Heart left ventricle (tissue), 16 donors: ENCODE results near the gene BTN2A1. TPM values are rescaled to one million over a fixed set of nuclear protein-coding genes. Genes with fewer than 3 reads are reported as not detected.

ENCODE experiments used
- ATAC-seq, 4 donors: fragments of 200-7000 bp; cut with Tn5 transposase; one replicate each; pipeline ENCODE4 v1.9.1; 2020 to 2022; ENCODE audit warnings: moderate library complexity in 4 of 4, mild to moderate bottlenecking in 3 of 4, moderate number of reproducible peaks in 1 of 4
- DNase-seq, 5 donors: peaks; one replicate each; pipeline ENCODE4 v3.0.0-alpha.2; 2020
- H3K27ac ChIP-seq, 12 donors: fragments of 200-600 bp; sonication (generic) in 4 of 12; one replicate each; pipeline versions ENCODE4 v1.5.0 to v1.8.0; 2016 to 2022; ENCODE audit warnings: mild to moderate bottlenecking in 2 of 12
- H3K27me3 ChIP-seq, 9 donors: fragments of 200-600 bp; sonication (generic) in 2 of 9; one replicate each; pipeline versions ENCODE4 v1.5.1 to v1.8.0; 2016 to 2022; ENCODE audit warnings: mild to moderate bottlenecking in 3 of 9
- H3K36me3 ChIP-seq, 9 donors: fragments of 200-600 bp; sonication (generic) in 2 of 9; one replicate each; pipeline versions ENCODE4 v1.5.0 to v1.8.0; 2018 to 2022; ENCODE audit warnings: mild to moderate bottlenecking in 2 of 9
- H3K4me1 ChIP-seq, 12 donors: fragments of 200-600 bp; sonication (generic) in 4 of 12; one replicate each; pipeline versions ENCODE4 v1.5.0 to v1.8.0; 2016 to 2022; ENCODE audit warnings: mild to moderate bottlenecking in 3 of 12
- H3K4me3 ChIP-seq, 12 donors: fragments of 200-600 bp; sonication (generic) in 4 of 12; one replicate each; pipeline versions ENCODE4 v1.5.0 to v1.8.0; 2017 to 2022; ENCODE audit warnings: mild to moderate bottlenecking in 9 of 12, moderate library complexity in 4 of 12
- H3K9me3 ChIP-seq, 12 donors: fragments of 200-600 bp; sonication (generic) in 4 of 12; one replicate each; pipeline versions ENCODE4 v1.5.0 to v1.8.0; 2016 to 2022; ENCODE audit warnings: mild to moderate bottlenecking in 1 of 12
- CTCF ChIP-seq, 12 donors: fragments of 200-600 bp; sonication (generic) in 4 of 12; IDR thresholded peaks; one replicate each; pipeline versions ENCODE4 v1.5.0 to v1.8.0; 2018 to 2022; ENCODE audit warnings: antibody characterized with exemption in 12 of 12, mild to moderate bottlenecking in 5 of 12
- POLR2A ChIP-seq, 2 donors: fragments of 450-650 bp; IDR thresholded peaks; one replicate each; pipeline ENCODE4 v1.6.1; 2017; ENCODE audit warnings: antibody characterized with exemption in 2 of 2, mild to moderate bottlenecking in 2 of 2, moderate library complexity in 2 of 2
- WGBS, 4 donors: extraction: QIAGEN DNeasy Blood & Tissue Kit in 2 of 4; methylation state at CpG; one replicate each; pipeline versions ENCODE4 v1.1.5 to v1.1.7; 2013 to 2018; 5-methylcytosine and 5-hydroxymethylcytosine counted together
- intact Hi-C, 10 donors: fragments of 100-400 bp; cut with DNase I; formaldehyde crosslinking; loops; one replicate each; pipeline versions ENCODE4 v1.11.1 to v1.14.2; 2022
- polyA plus RNA-seq, 2 donors: library from polyadenylated mRNA; stranded (reverse); fragments of 200-250 nt; gene quantifications; one replicate each; pipeline ENCODE4 v1.2.3, GENCODE V29; 2013
- total RNA-seq, 9 donors: library from RNA; depleted of rRNA in 2 of 9; stranded (reverse); fragments of >200 nt in 2 of 9; fragmentation: NEBNext Ultra II Directional in 3 of 9; extraction: Animal tissue kit (Norgen Biotek cat#: 25700) in 3 of 9; gene quantifications; one replicate each; pipeline versions ENCODE4 v1.1.0 to v1.2.4, GENCODE V29; 2016 to 2023
- donor health status: ischemic (EF 13 %, LVEDD 7.1; RV severe dilation, severe dysfunction).
- donor health status: healthy with polysubstance abuse.
- donor health status: DM: no; HTN: yes; CAD: no.
- donor health status: DM: no; HTN: no; CAD: no.
- donor health status: ischemic (EF 25% LVEDD 6.9; RV normal size, moderate dysfunction).
- donor health status: ischemic (EF 25% LVEDD 5.7; RV mildly dilated, moderate dysfunction).
- donor health status: healthy.
- donor health status: DM: yes; HTN: yes; CAD: no.
- donor health status: ischemic (EF 35%, LVEDD 5.7; RV mildly dilated, moderate dysfunction).
- donor health status: nonischemic (EF 11% LVEDD 7.7; RV severe dilation, severe dysfunction).
- donor health status: DM: yes; HTN: yes; CAD: no.
- donor health status: PGD.
- donor health status: ischemic (EF 29% LVEDD 5.4; RV normal size, mild dysfunction).
- donor health status: nonischemic (EF 23%, LVEDD 6.1; RV moderate dilation, normal function).

Gene BTN2A1
- total and polyA plus RNA-seq, 11 donors: 6.6 to 26.7 (median 14.8) TPM

GRCh38 chr6:26464014-26464413, 6.3 kb downstream of the BTN2A1 start:
- H3K36me3 ChIP-seq: peaks cover 0 to 99% (median 94%) of the 10 kb centered on the region in 9 donors
- ATAC-seq: no peak
- WGBS, 4 donors: 83 to 91% (median 85%) methylated on average over 4 of the region's 4 CpGs
- TF ChIP-seq CTCF (IDR thresholded peaks at IDR 0.05): no peak
- no peak for TF ChIP-seq POLR2A (IDR thresholded peaks at IDR 0.05)
- DNase-seq: no peak
- no peak overlapping the region for H3K27ac ChIP-seq
- H3K27me3 ChIP-seq: no peaks in the 10 kb centered on the region
- H3K4me1 ChIP-seq: peaks cover 0 to 44% (median 27%) of the 10 kb centered on the region in 12 donors
- intact Hi-C loops: loop anchor here in 1 of 10 donors (5.0 kb wide), 1 partner anchor 62 kb away; the partner anchor contains the start of gene BTN3A1
- H3K4me3 ChIP-seq: no peak overlapping the region
- no peaks in the 10 kb centered on the region for H3K9me3 ChIP-seq

- Histone ChIP-seq H3K27me3 (no peaks in the 10 kb centered on the region), H3K4me1 (peaks cover 0 to 39% (median 22%) of the 10 kb centered on the region in 12 donors), H3K36me3 (peaks cover 0 to 100% (median 96%) of the 10 kb centered on the region in 9 donors), H3K9me3 (no peaks in the 10 kb centered on the region), H3K27ac (no peak overlapping the region), H3K4me3 (no peak overlapping the region)
- no peak for TF ChIP-seq POLR2A (IDR thresholded peaks at IDR 0.05)
- no peak for TF ChIP-seq CTCF (IDR thresholded peaks at IDR 0.05)
- intact Hi-C loops: loop anchor here in 1 of 10 donors (5.0 kb wide), 1 partner anchor 62 kb away; the partner anchor contains the start of gene BTN3A1
- 95 to 98% (median 97%) methylated on average over 7 of the region's 7 CpGs for WGBS, 4 donors
- ATAC-seq (no peak), DNase-seq (no peak)
Measured at GRCh38 chr6:26464416-26465131, 6.8 kb downstream of the BTN2A1 start.

GRCh38 chr6:26465776-26466175, 8.0 kb downstream of the BTN2A1 start:
- ATAC-seq: no peak
- 92 to 98% (median 94%) methylated on average over 3 of the region's 3 CpGs for WGBS, 4 donors
- intact Hi-C loops: no loop called here
- H3K9me3 ChIP-seq: no peaks in the 10 kb centered on the region
- peaks cover 0 to 92% (median 89%) of the 10 kb centered on the region in 9 donors for H3K36me3 ChIP-seq
- H3K27ac ChIP-seq: no peak overlapping the region
- no peak for TF ChIP-seq CTCF (IDR thresholded peaks at IDR 0.05)
- TF ChIP-seq POLR2A (IDR thresholded peaks at IDR 0.05): no peak
- peaks cover 0 to 27% (median 10%) of the 10 kb centered on the region in 12 donors for H3K4me1 ChIP-seq
- H3K27me3 ChIP-seq: no peaks in the 10 kb centered on the region
- no peak overlapping the region for H3K4me3 ChIP-seq
- no peak for DNase-seq

- intact Hi-C loops: no loop called here
- Histone ChIP-seq H3K4me3 (no peak overlapping the region), H3K27ac (no peak overlapping the region), H3K27me3 (no peaks in the 10 kb centered on the region), H3K36me3 (peaks cover 0 to 63% (median 58%) of the 10 kb centered on the region in 9 donors), H3K9me3 (peaks cover 0 to 11% (median 0%) of the 10 kb centered on the region in 12 donors), H3K4me1 (peaks cover 0 to 12% (median 0%) of the 10 kb centered on the region in 12 donors)
- 91 to 96% (median 94%) methylated on average over 2 of the region's 2 CpGs for WGBS, 4 donors
- TF ChIP-seq POLR2A (IDR thresholded peaks at IDR 0.05) (no peak), CTCF (IDR thresholded peaks at IDR 0.05) (no peak)
- DNase-seq (no peak), ATAC-seq (no peak)
Measured at GRCh38 chr6:26468829-26469228, 11.1 kb downstream of the BTN2A1 start.
